Natural killer cell (primary cell): ENCODE data around the gene RABGAP1L. TPM values are rescaled to one million over a fixed set of nuclear protein-coding genes. Genes with fewer than 3 reads are reported as not detected.
A peak's percentile ranks its signal among the peaks of the same experiment; 100 is the strongest.

Experiments used
- ATAC-seq, 3 donors: fragments of 150-1000 bp in 2 of 3; fragments of 200-7000 bp in 1 of 3; cut with Tn5 transposase; 1 replicate in 1 of 3; 2 replicates in 2 of 3; pipeline ENCODE4 v1.10.0; 2021; ENCODE audit warnings: mild to moderate bottlenecking in 2 of 3, moderate library complexity in 2 of 3
- DNase-seq, 2 donors: peaks; one replicate each; pipeline versions ENCODE4 v3.0.0 to v3.0.0-alpha.2; 2013 to 2021; ENCODE audit warnings: mixed read lengths in 1 of 2
- H3K27ac ChIP-seq: one replicate; pipeline ENCODE4 v1.5.1; 2013; ENCODE audit warnings: mild to moderate bottlenecking, low read length
- H3K27me3 ChIP-seq: one replicate; pipeline ENCODE4 v1.6.1; 2013; ENCODE audit warnings: low read length; ENCODE audit not compliant: control insufficient read depth, insufficient read depth
- H3K36me3 ChIP-seq: one replicate; pipeline ENCODE4 v1.6.1; 2013; ENCODE audit warnings: low read length; ENCODE audit not compliant: control insufficient read depth, insufficient read depth
- H3K4me1 ChIP-seq: one replicate; pipeline ENCODE4 v1.6.1; 2013; ENCODE audit warnings: low read length; ENCODE audit not compliant: control insufficient read depth, insufficient read depth
- H3K4me3 ChIP-seq: one replicate; pipeline ENCODE4 v1.5.1; 2013; ENCODE audit warnings: low read length
- H3K9me3 ChIP-seq: one replicate; pipeline ENCODE4 v1.6.1; 2013; ENCODE audit warnings: low read length; ENCODE audit not compliant: control insufficient read depth, insufficient read depth
- H3K27ac Mint-ChIP-seq, 2 donors: one replicate each; pipeline ENCODE4 v1.8.0; 2022; ENCODE audit warnings: mild to moderate bottlenecking in 2 of 2, mixed read lengths in 2 of 2, moderate library complexity in 1 of 2
- H3K27me3 Mint-ChIP-seq, 2 donors: one replicate each; pipeline ENCODE4 v1.8.0; 2022; ENCODE audit warnings: low read depth in 2 of 2, mixed read lengths in 2 of 2
- H3K36me3 Mint-ChIP-seq: one replicate; pipeline ENCODE4 v1.8.0; 2022; ENCODE audit warnings: mixed read lengths
- H3K4me1 Mint-ChIP-seq, 2 donors: one replicate each; pipeline ENCODE4 v1.8.0; 2022; ENCODE audit warnings: mixed read lengths in 2 of 2
- H3K4me3 Mint-ChIP-seq: one replicate; pipeline ENCODE4 v1.8.0; 2022; ENCODE audit warnings: mild to moderate bottlenecking, moderate library complexity, mixed read lengths
- H3K9me3 Mint-ChIP-seq, 2 donors: one replicate each; pipeline ENCODE4 v1.8.0; 2022; ENCODE audit warnings: mixed read lengths in 2 of 2
- WGBS: methylation state at CpG from one replicate; pipeline ENCODE4 v1.1.7; 2013; ENCODE audit warnings: missing lambda C conversion rate; ENCODE audit not compliant: insufficient coverage; 5-methylcytosine and 5-hydroxymethylcytosine counted together
- intact Hi-C: fragments of 100-400 bp; cut with micrococcal nuclease; formaldehyde crosslinking; loops from one replicate; pipeline ENCODE4 v1.14.2; 2022
- total RNA-seq, 4 donors: library from RNA; stranded (reverse); fragments of 120-200 nt in 1 of 4; gene quantifications; one replicate each; pipeline versions ENCODE4 v1.2.3 to v1.2.4, GENCODE V29; 2013 to 2022
- TF ChIP-seq, protein P1 (sequence below): fragments of 200-600 bp; IDR thresholded peaks from one replicate; pipeline ENCODE4 v1.8.0; 2022; ENCODE audit warnings: antibody characterized with exemption

RABGAP1L gene
- total RNA-seq, 3 donors from 2014 or later (not counting 1 experiment from before 2014, with no cell fraction given) = 145 to 168 (median 153) TPM

- H3K4me3 Mint-ChIP-seq = no peak overlapping the region
- WGBS = 15% methylated on average over 19 of the region's 19 CpGs
- Histone ChIP-seq H3K9me3 (no peaks in the 10 kb centered on the region), H3K36me3 (peaks cover 2% of the 10 kb centered on the region), H3K4me3 (peak overlapping the region; percentile 81), H3K4me1 (peaks cover 7% of the 10 kb centered on the region), H3K27ac (peak overlapping the region; percentile 96), H3K27me3 (no peaks in the 10 kb centered on the region)
- peaks cover 29 to 32% of the 10 kb centered on the region in 2 donors for H3K4me1 Mint-ChIP-seq
- H3K36me3 Mint-ChIP-seq = no peaks in the 10 kb centered on the region
- no peak overlapping the region for H3K27ac Mint-ChIP-seq
- no peaks in the 10 kb centered on the region for H3K9me3 Mint-ChIP-seq
- no peaks in the 10 kb centered on the region for H3K27me3 Mint-ChIP-seq
- TF ChIP-seq, protein P1, sequence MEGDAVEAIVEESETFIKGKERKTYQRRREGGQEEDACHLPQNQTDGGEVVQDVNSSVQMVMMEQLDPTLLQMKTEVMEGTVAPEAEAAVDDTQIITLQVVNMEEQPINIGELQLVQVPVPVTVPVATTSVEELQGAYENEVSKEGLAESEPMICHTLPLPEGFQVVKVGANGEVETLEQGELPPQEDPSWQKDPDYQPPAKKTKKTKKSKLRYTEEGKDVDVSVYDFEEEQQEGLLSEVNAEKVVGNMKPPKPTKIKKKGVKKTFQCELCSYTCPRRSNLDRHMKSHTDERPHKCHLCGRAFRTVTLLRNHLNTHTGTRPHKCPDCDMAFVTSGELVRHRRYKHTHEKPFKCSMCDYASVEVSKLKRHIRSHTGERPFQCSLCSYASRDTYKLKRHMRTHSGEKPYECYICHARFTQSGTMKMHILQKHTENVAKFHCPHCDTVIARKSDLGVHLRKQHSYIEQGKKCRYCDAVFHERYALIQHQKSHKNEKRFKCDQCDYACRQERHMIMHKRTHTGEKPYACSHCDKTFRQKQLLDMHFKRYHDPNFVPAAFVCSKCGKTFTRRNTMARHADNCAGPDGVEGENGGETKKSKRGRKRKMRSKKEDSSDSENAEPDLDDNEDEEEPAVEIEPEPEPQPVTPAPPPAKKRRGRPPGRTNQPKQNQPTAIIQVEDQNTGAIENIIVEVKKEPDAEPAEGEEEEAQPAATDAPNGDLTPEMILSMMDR = peak; percentile 91
- peak in 1 of 2 donors; percentile 84 for DNase-seq
- ATAC-seq = peak in 1 of 3 donors; percentile 0
- intact Hi-C loops = loop anchor here (1.0 kb wide), 4 partner anchors 25 to 228 kb away; partner anchors contain the start of gene MRPS14
Observed at GRCh38 chr1:174998569-174999215, 839.4 kb downstream of the RABGAP1L start.

DNA sequence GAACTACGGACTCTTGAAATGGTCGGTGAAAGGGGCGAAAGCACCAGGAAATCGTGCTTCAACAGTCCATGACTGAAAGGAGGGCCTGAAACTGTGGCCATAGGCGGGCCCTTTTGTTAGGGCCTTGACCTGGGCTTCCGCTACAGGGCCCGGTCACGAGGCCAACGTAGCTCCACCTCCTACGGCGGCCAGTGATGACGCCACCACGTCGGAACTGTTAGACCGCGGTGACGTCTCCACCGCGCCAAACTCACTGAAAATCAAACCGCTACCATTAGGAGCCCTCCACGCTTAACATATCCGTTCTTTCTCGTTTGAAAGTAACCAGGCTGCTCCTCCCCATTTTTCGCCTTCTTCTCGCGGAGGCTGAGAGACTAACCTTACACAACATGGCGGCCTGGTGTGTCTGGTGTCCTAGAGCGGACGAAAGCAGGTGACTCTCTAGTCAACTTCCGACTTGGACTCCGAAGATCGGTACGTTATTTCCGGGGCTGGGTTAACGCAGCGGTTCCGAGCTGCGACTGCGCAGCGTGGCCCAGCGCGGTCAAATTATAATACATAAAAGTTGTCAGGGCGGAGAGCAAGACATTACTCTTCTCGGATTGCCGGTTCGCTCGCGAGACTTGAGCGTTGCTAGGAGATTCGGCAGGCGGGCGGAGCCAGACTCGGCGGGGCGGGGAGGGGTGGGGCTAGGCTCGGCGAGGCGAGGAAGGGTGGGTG lies 840.1 kb downstream of the RABGAP1L start:
- Mint-ChIP-seq H3K27ac (no peak overlapping the region), H3K4me3 (no peak overlapping the region), H3K36me3 (no peaks in the 10 kb centered on the region), H3K27me3 (no peaks in the 10 kb centered on the region), H3K9me3 (no peaks in the 10 kb centered on the region), H3K4me1 (peaks cover 33 to 34% of the 10 kb centered on the region in 2 donors)
- Histone ChIP-seq H3K9me3 (no peaks in the 10 kb centered on the region), H3K36me3 (no peaks in the 10 kb centered on the region), H3K4me1 (peaks cover 7% of the 10 kb centered on the region), H3K27ac (peak overlapping the region; percentile 96), H3K27me3 (no peaks in the 10 kb centered on the region), H3K4me3 (peak overlapping the region; percentile 81)
- TF ChIP-seq, protein P1 = no peak
- WGBS = 0% methylated on average over 58 of the region's 58 CpGs
- DNase-seq (peak; percentile 94 to 99), ATAC-seq (peak; percentile 77 to 91 (median 79))
- intact Hi-C loops = loop anchor here (1.0 kb wide), 3 partner anchors 24 to 200 kb away; partner anchors contain the start of gene MRPS14

DNA sequence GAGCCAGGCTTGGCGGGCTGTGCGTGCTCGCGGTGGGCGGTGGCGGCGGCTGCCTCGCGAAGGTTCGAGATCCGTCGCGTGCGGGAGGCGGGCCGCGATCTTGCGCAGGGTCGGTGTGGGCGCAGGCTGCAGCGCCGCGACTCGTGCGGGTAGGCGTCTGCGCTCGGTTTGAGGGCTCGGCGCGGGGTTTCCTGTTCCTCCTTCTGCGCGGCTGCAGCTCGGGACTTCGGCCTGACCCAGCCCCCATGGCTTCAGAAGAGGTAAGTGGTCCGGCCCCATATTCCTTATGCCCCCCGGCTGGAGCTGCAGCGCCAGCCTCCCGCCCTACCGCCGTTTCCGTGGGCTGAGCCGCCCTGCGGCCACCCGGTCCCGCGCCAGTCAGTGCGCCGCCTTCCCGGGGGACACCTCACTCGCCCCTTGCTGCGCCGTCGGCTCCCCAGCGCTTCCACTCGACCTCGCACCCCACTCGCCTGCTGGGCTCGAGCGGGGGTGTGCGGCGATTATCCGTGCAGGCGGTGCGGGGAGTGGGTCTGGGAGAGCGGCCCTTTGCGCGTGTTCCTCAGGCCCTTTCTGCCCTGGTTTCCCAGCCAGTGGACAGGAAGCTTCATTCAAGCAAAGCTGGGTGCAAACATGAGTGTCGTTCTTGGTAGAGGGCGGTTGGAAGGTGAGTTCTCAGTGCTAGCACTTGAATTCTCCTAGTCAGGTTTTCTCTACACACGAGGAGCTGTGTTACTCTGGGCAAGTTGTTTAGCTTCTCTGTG lies 840.8 kb downstream of the RABGAP1L start, which contains the start of gene CACYBP:
CACYBP (plus strand) TSS at position 12 of the 761 bp plus-strand sequence; CDS start at position 246, 234 bp downstream.
- Mint-ChIP-seq H3K27me3 (no peaks in the 10 kb centered on the region), H3K36me3 (no peaks in the 10 kb centered on the region), H3K4me3 (no peak within 1 kb of the TSS), H3K27ac (no peak within 1 kb of the TSS), H3K4me1 (peaks cover 34 to 36% of the 10 kb centered on the region in 2 donors), H3K9me3 (no peaks in the 10 kb centered on the region)
- Histone ChIP-seq H3K4me3 (peak within 1 kb of the TSS; percentile 81), H3K27me3 (no peaks in the 10 kb centered on the region), H3K4me1 (peaks cover 7% of the 10 kb centered on the region), H3K27ac (peak within 1 kb of the TSS; percentile 96), H3K36me3 (peaks cover under 1% of the 10 kb centered on the region), H3K9me3 (no peaks in the 10 kb centered on the region)
- WGBS = under 1% methylated on average over 71 of the region's 71 CpGs
- intact Hi-C loops = loop anchor here (1.0 kb wide), 3 partner anchors 23 to 201 kb away; partner anchors contain the start of gene MRPS14
- DNase-seq = no peak
- TF ChIP-seq, protein P1 = no peak
- ATAC-seq = peak in 2 of 3 donors; percentile 0 to 2
